OCI-LY1 (cell line): ENCODE results near the gene FOXL3.

Experiments used
- H2AFZ ChIP-seq: fragments of 200-600 bp; sonication (generic), shearing (Covaris generic); 2 replicates; pipeline ENCODE4 v1.6.0; 2014; ENCODE audit warnings: antibody characterized with exemption, mild to moderate bottlenecking, low read length
- H3F3A ChIP-seq: fragments of 200-600 bp; sonication (generic), shearing (Covaris generic); 2 replicates; pipeline ENCODE4 v1.6.0; 2014; ENCODE audit warnings: mild to moderate bottlenecking, antibody characterized with exemption, low read length, moderate library complexity; ENCODE audit not compliant: insufficient read depth
- H3K27ac ChIP-seq: fragments of 200-600 bp; sonication (generic); 2 replicates; pipeline ENCODE4 v1.5.1; 2014; ENCODE audit warnings: low read length, mixed run types, mild to moderate bottlenecking, low read depth; ENCODE audit not compliant: poor library complexity, severe bottlenecking
- H3K27me3 ChIP-seq: fragments of 200-600 bp; sonication (generic); 2 replicates; pipeline ENCODE4 v1.6.0; 2014; ENCODE audit warnings: antibody characterized with exemption, mild to moderate bottlenecking, low read length, moderate library complexity; ENCODE audit not compliant: insufficient read depth
- H3K36me3 ChIP-seq: fragments of 200-600 bp; sonication (generic); 2 replicates; pipeline ENCODE4 v1.6.1; 2014; ENCODE audit warnings: mild to moderate bottlenecking, antibody characterized with exemption, low read length, moderate library complexity, mixed read lengths; ENCODE audit not compliant: insufficient read depth
- H3K4me1 ChIP-seq: fragments of 200-600 bp; sonication (generic); 2 replicates; pipeline ENCODE4 v1.5.1; 2014; ENCODE audit warnings: mild to moderate bottlenecking, low read length, moderate library complexity; ENCODE audit not compliant: insufficient read depth, severe bottlenecking
- H3K4me2 ChIP-seq: fragments of 200-600 bp; sonication (generic), shearing (Covaris generic); 2 replicates; pipeline ENCODE4 v1.6.1; 2014; ENCODE audit warnings: low read length
- H3K4me3 ChIP-seq: fragments of 200-600 bp; sonication (generic); 2 replicates; pipeline ENCODE4 v1.5.1; 2014; ENCODE audit warnings: low read length, low read depth, mild to moderate bottlenecking, mixed read lengths; ENCODE audit not compliant: poor library complexity, severe bottlenecking
- H3K79me2 ChIP-seq: fragments of 200-600 bp; shearing (Covaris generic); 2 replicates; pipeline ENCODE4 v1.6.1; 2016; ENCODE audit warnings: mixed run types, low read length, mixed read lengths; ENCODE audit not compliant: insufficient read depth
- H3K9ac ChIP-seq: fragments of 200-600 bp; sonication (generic), shearing (Covaris generic); 2 replicates; pipeline ENCODE4 v1.6.1; 2014; ENCODE audit warnings: mild to moderate bottlenecking, low read length, mixed read lengths
- H3K9me2 ChIP-seq: fragments of 200-600 bp; sonication (generic), shearing (Covaris generic); 2 replicates; pipeline ENCODE4 v1.6.1; 2014; ENCODE audit warnings: low read depth, mild to moderate bottlenecking, low read length, mixed read lengths
- H3K9me3 ChIP-seq: fragments of 200-600 bp; shearing (Covaris generic); 2 replicates; pipeline ENCODE4 v1.6.1; 2014; ENCODE audit warnings: low read length, mixed read lengths
- H4K20me1 ChIP-seq: fragments of 200-600 bp; sonication (generic), shearing (Covaris generic); 2 replicates; pipeline ENCODE4 v1.6.0; 2016; ENCODE audit warnings: mild to moderate bottlenecking, low read length; ENCODE audit not compliant: insufficient read depth
- CTCF ChIP-seq: fragments of 200-600 bp; sonication (generic), shearing (Covaris generic); IDR thresholded peaks from 2 replicates; pipeline ENCODE4 v1.5.1; 2017; ENCODE audit warnings: mild to moderate bottlenecking, antibody characterized with exemption, low read length, moderate library complexity, mixed read lengths
- EZH2 ChIP-seq: fragments of 200-600 bp; sonication (generic), shearing (Covaris generic); IDR thresholded peaks from 2 replicates; pipeline ENCODE4 v1.8.0; 2017; ENCODE audit warnings: borderline replicate concordance, mixed run types, mild to moderate bottlenecking, antibody characterized with exemption, low read length, moderate library complexity, mixed read lengths

FOXL3 gene

GRCh38 chr7:317643-318405, 27.9 kb downstream of the FOXL3 start:
- no peak overlapping the region for H3K27ac ChIP-seq
- no peaks in the 10 kb centered on the region for H4K20me1 ChIP-seq
- no peak for TF ChIP-seq CTCF
- no peak for TF ChIP-seq EZH2
- H3K9ac ChIP-seq = no peak overlapping the region
- no peaks in the 10 kb centered on the region for H3K9me3 ChIP-seq
- no peaks in the 10 kb centered on the region for H3K4me1 ChIP-seq
- no peak overlapping the region for H3K4me2 ChIP-seq
- no peaks in the 10 kb centered on the region for H3K79me2 ChIP-seq
- no peaks in the 10 kb centered on the region for H3K9me2 ChIP-seq
- H3F3A ChIP-seq = no peaks in the 10 kb centered on the region
- H3K27me3 ChIP-seq = peaks cover 3% of the 10 kb centered on the region
- no peaks in the 10 kb centered on the region for H3K36me3 ChIP-seq
- H3K4me3 ChIP-seq = no peak overlapping the region
- no peak overlapping the region for H2AFZ ChIP-seq

GRCh38 chr7:318476-318875, 28.5 kb downstream of the FOXL3 start:
- no peak overlapping the region for H3K27ac ChIP-seq
- no peaks in the 10 kb centered on the region for H3K79me2 ChIP-seq
- H3F3A ChIP-seq = no peaks in the 10 kb centered on the region
- no peak overlapping the region for H3K9ac ChIP-seq
- no peaks in the 10 kb centered on the region for H3K4me1 ChIP-seq
- TF ChIP-seq EZH2 (no peak), CTCF (no peak)
- no peak overlapping the region for H3K4me2 ChIP-seq
- H3K27me3 ChIP-seq = peaks cover 3% of the 10 kb centered on the region; the same call in 1 of the 2 replicates
- no peaks in the 10 kb centered on the region for H3K36me3 ChIP-seq
- H2AFZ ChIP-seq = no peak overlapping the region
- H3K9me2 ChIP-seq = no peaks in the 10 kb centered on the region
- H4K20me1 ChIP-seq = no peaks in the 10 kb centered on the region
- H3K4me3 ChIP-seq = no peak overlapping the region
- no peaks in the 10 kb centered on the region for H3K9me3 ChIP-seq

DNA sequence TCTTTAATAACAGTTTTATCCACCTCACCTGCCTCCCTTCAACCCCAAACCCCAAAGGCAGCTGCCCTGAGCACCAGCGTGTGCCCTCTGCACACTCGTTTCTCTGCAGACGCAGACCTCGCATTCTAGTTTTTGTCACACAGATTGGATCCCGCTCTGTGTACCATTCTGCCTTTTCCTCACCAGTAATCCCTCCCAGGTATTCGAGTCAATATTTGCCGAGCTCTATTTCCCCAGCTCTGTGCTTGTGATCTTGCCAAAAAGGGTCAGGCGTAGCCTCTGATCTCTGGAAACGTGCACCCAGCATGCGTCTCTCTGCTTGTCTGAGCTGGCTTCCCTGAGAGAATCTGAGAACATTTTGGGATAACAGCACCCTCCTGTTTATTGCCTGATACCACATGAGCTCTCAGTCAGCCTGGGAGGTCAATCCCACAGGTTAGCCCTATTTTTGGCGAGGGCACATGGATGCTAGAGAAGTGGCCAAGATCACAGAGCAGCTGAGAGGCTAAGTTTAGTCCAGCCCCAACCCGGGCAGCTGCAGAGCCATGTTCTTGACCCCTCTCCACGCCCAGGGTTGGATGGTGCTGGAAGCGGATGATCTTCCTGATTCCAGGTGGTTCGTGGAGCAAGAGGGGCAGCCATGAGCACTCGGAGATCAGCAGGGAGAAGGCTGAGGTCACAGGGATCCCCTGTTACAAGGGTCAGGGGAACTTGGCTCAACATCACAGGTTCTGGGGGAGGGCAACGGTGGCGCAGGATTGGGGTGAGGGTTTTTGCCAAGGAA, 29.1 kb downstream of the FOXL3 start:
- no peaks in the 10 kb centered on the region for H3F3A ChIP-seq
- H3K9me3 ChIP-seq = no peaks in the 10 kb centered on the region
- no peaks in the 10 kb centered on the region for H3K4me1 ChIP-seq
- peaks cover 3% of the 10 kb centered on the region; the same call in 1 of the 2 replicates for H3K27me3 ChIP-seq
- H3K79me2 ChIP-seq = no peaks in the 10 kb centered on the region
- no peaks in the 10 kb centered on the region for H3K36me3 ChIP-seq
- no peaks in the 10 kb centered on the region for H3K9me2 ChIP-seq
- H3K4me3 ChIP-seq = no peak overlapping the region
- H3K9ac ChIP-seq = no peak overlapping the region
- no peaks in the 10 kb centered on the region for H4K20me1 ChIP-seq
- H3K4me2 ChIP-seq = no peak overlapping the region
- H3K27ac ChIP-seq = no peak overlapping the region
- no peak overlapping the region for H2AFZ ChIP-seq
- TF ChIP-seq EZH2 (no peak), CTCF (no peak)
